GM04504 (cell line): ENCODE measurements around the gene GGNBP2.
A peak's percentile ranks its signal among the peaks of the same experiment; 100 is the strongest.
"Not testable (repeated sequence)": the region's sequence is repeated elsewhere in the genome, so short reads cannot be mapped to it uniquely, and the experiment has no call there.

Experiments
- DNase-seq: peaks from one replicate; pipeline ENCODE4 v3.0.0-alpha.2; 2012; ENCODE audit warnings: low read depth

Gene GGNBP2

GRCh38 chr17:36544307-36545076 is at the start of gene GGNBP2:
Gene GGNBP2, plus strand, starts transcription at chr17:36544919. Its CDS starts 806 bp downstream, at chr17:36545725.
- DNase-seq: peak; percentile 79

GRCh38 chr17:36495076-36495578 is 49.6 kb upstream of the GGNBP2 start:
- DNase-seq: no peak

GRCh38 chr17:36496018-36496789 is 48.5 kb upstream of the GGNBP2 start:
- no peak for DNase-seq

GRCh38 chr17:36498155-36498554 is 46.6 kb upstream of the GGNBP2 start:
- no peak for DNase-seq

GRCh38 chr17:36498560-36499300 is 46.0 kb upstream of the GGNBP2 start:
- no peak for DNase-seq

GRCh38 chr17:36500745-36501225 is 43.9 kb upstream of the GGNBP2 start:
- DNase-seq: no peak

- no peak for DNase-seq
These were observed 43.4 kb upstream of the GGNBP2 start for GRCh38 chr17:36501351-36501750.

- no peak for DNase-seq
These were observed 42.8 kb upstream of the GGNBP2 start for GRCh38 chr17:36501963-36502362.

GRCh38 chr17:36503456-36504155 is 41.1 kb upstream of the GGNBP2 start:
- no peak for DNase-seq

- DNase-seq: no peak
These were observed 40.6 kb upstream of the GGNBP2 start for GRCh38 chr17:36504156-36504545.

GRCh38 chr17:36505171-36505570 is 39.5 kb upstream of the GGNBP2 start:
- DNase-seq: no peak

GRCh38 chr17:36506249-36506826 is 38.4 kb upstream of the GGNBP2 start:
- no peak for DNase-seq

- no peak for DNase-seq
These were observed 37.9 kb upstream of the GGNBP2 start for GRCh38 chr17:36506831-36507230.

- DNase-seq: no peak
These were observed 37.5 kb upstream of the GGNBP2 start for GRCh38 chr17:36507266-36507665.

GRCh38 chr17:36508439-36508838 is 36.3 kb upstream of the GGNBP2 start:
- not testable (repeated sequence) for DNase-seq

- no peak for DNase-seq
These were observed 35.3 kb upstream of the GGNBP2 start for GRCh38 chr17:36509272-36509985.

- no peak for DNase-seq
These were observed 34.1 kb upstream of the GGNBP2 start for GRCh38 chr17:36510636-36511035.

- no peak for DNase-seq
These were observed 33.5 kb upstream of the GGNBP2 start for GRCh38 chr17:36511216-36511615.

GRCh38 chr17:36512641-36513040 is 32.1 kb upstream of the GGNBP2 start:
- no peak for DNase-seq

- DNase-seq: no peak
These were observed 29.9 kb upstream of the GGNBP2 start for GRCh38 chr17:36514856-36515255.

GRCh38 chr17:36515837-36516236 is 28.9 kb upstream of the GGNBP2 start:
- DNase-seq: no peak
